Neural cell (in vitro differentiated cells): Measurements from ENCODE around the gene CNTN4. TPM values are rescaled to one million over a fixed set of nuclear protein-coding genes. Genes with fewer than 3 reads are reported as not detected.

Source experiments
- H2AFZ ChIP-seq: fragments of 200-600, 300-800 bp; sonication (generic), shearing (Covaris generic); 2 replicates; pipeline ENCODE4 v1.6.0; 2014; ENCODE audit warnings: low read depth, mild to moderate bottlenecking, antibody characterized with exemption, low read length, moderate library complexity
- H3F3A ChIP-seq: fragments of 200-600 bp; shearing (Covaris generic); 2 replicates; pipeline ENCODE4 v1.6.1; 2016; ENCODE audit warnings: mild to moderate bottlenecking, moderate library complexity, mixed read lengths, antibody characterized with exemption, low read length; ENCODE audit not compliant: insufficient read depth, poor library complexity, severe bottlenecking
- H3K27ac ChIP-seq: fragments of 200-600, 300-800 bp; sonication (generic), shearing (Covaris generic); 2 replicates; pipeline ENCODE4 v1.5.1; 2014; ENCODE audit warnings: mild to moderate bottlenecking, low read length, moderate library complexity
- H3K27me3 ChIP-seq: fragments of 300-800, 200-600 bp; sonication (generic), shearing (Covaris generic); 2 replicates; pipeline ENCODE4 v1.6.0; 2014; ENCODE audit warnings: mild to moderate bottlenecking, low read depth, low read length, moderate library complexity; ENCODE audit not compliant: insufficient read depth
- H3K36me3 ChIP-seq: fragments of 300-800, 200-600 bp; sonication (generic), shearing (Covaris generic); 2 replicates; pipeline ENCODE4 v1.5.1; 2014; ENCODE audit warnings: mild to moderate bottlenecking, antibody characterized with exemption, low read length, moderate library complexity; ENCODE audit not compliant: insufficient read depth
- H3K4me2 ChIP-seq: fragments of 300-800, 200-600 bp; sonication (generic), shearing (Covaris generic); 2 replicates; pipeline ENCODE4 v1.6.0; 2014; ENCODE audit warnings: mild to moderate bottlenecking, low read length
- H3K4me3 ChIP-seq: fragments of 300-800, 200-600 bp; sonication (generic), shearing (Covaris generic); 2 replicates; pipeline ENCODE4 v1.5.1; 2014; ENCODE audit warnings: mild to moderate bottlenecking, low read length, moderate library complexity
- H3K79me2 ChIP-seq: fragments of 200-600 bp; shearing (Covaris generic); replicated peaks from 2 replicates; pipeline ENCODE4 v1.6.0; 2014; ENCODE audit warnings: mild to moderate bottlenecking, low read length, moderate library complexity; ENCODE audit not compliant: insufficient read depth
- H3K9ac ChIP-seq: fragments of 300-800, 200-600 bp; sonication (generic), shearing (Covaris generic); 2 replicates; pipeline ENCODE4 v1.6.1; 2016; ENCODE audit warnings: mild to moderate bottlenecking, low read length, mixed read lengths
- H3K9me2 ChIP-seq: fragments of 200-600 bp; shearing (Covaris generic); 2 replicates; pipeline ENCODE4 v1.6.1; 2016; ENCODE audit warnings: mild to moderate bottlenecking, low read length, mixed read lengths; ENCODE audit not compliant: insufficient read depth
- H3K9me3 ChIP-seq: fragments of 200-600, 300-800 bp; sonication (generic), shearing (Covaris generic); 2 replicates; pipeline ENCODE4 v1.6.1; 2016; ENCODE audit warnings: mild to moderate bottlenecking, mixed run types, low read length, moderate library complexity, mixed read lengths
- H4K20me1 ChIP-seq: fragments of 200-600 bp; shearing (Covaris generic); 2 replicates; pipeline ENCODE4 v1.6.1; 2016; ENCODE audit warnings: mild to moderate bottlenecking, mixed run types; ENCODE audit not compliant: insufficient read depth
- EP300 ChIP-seq: fragments of 450-650 bp; conservative IDR thresholded peaks from 2 replicates; pipeline ENCODE4 v1.6.1; 2014; ENCODE audit warnings: antibody characterized with exemption, mild to moderate bottlenecking, moderate library complexity; ENCODE audit not compliant: poor library complexity, severe bottlenecking
- EZH2 ChIP-seq: fragments of 200-600, 300-800 bp; shearing (Covaris generic), sonication (generic); IDR thresholded peaks from 2 replicates; pipeline ENCODE4 v1.6.1; 2014; ENCODE audit warnings: antibody characterized with exemption, low read length, borderline replicate concordance, mild to moderate bottlenecking; ENCODE audit not compliant: insufficient read depth, poor library complexity, severe bottlenecking
- MXI1 ChIP-seq: fragments of 450-650 bp; conservative IDR thresholded peaks from 2 replicates; pipeline ENCODE4 v1.6.1; 2014; ENCODE audit warnings: antibody characterized with exemption, mild to moderate bottlenecking; ENCODE audit not compliant: poor library complexity, severe bottlenecking
- POLR2AphosphoS5 ChIP-seq: IDR thresholded peaks from 2 replicates; pipeline ENCODE4 v1.6.1; 2012
- RAD21 ChIP-seq: fragments of 450-650 bp; conservative IDR thresholded peaks from 2 replicates; pipeline ENCODE4 v1.6.1; 2014; ENCODE audit warnings: antibody characterized with exemption, mild to moderate bottlenecking, moderate library complexity
- SMC3 ChIP-seq: fragments of 450-650 bp; conservative IDR thresholded peaks from 2 replicates; pipeline ENCODE4 v1.6.1; 2014; ENCODE audit warnings: antibody characterized with exemption, mild to moderate bottlenecking, moderate library complexity; ENCODE audit not compliant: poor library complexity
- TAF1 ChIP-seq: IDR thresholded peaks from 2 replicates; pipeline ENCODE4 v1.6.1; 2012; ENCODE audit warnings: low read depth
- polyA plus RNA-seq: library from polyadenylated mRNA; depleted of rRNA; stranded (reverse); fragments of >200 nt; gene quantifications from 2 replicates; pipeline ENCODE4 v1.2.3, GENCODE V29; 2014
- TF ChIP-seq, protein P1 (sequence below): IDR thresholded peaks from 2 replicates; pipeline ENCODE4 v1.6.1; 2012; ENCODE audit warnings: borderline replicate concordance
- TF ChIP-seq, protein P2 (sequence below): fragments of 450-650 bp; IDR thresholded peaks from 2 replicates; pipeline ENCODE4 v1.5.1; 2014; ENCODE audit warnings: antibody characterized with exemption, mild to moderate bottlenecking, moderate library complexity; ENCODE audit not compliant: poor library complexity, severe bottlenecking

The CNTN4 gene
- polyA plus RNA-seq, 1 donor from 2014 or later, result 10.6 TPM

DNA sequence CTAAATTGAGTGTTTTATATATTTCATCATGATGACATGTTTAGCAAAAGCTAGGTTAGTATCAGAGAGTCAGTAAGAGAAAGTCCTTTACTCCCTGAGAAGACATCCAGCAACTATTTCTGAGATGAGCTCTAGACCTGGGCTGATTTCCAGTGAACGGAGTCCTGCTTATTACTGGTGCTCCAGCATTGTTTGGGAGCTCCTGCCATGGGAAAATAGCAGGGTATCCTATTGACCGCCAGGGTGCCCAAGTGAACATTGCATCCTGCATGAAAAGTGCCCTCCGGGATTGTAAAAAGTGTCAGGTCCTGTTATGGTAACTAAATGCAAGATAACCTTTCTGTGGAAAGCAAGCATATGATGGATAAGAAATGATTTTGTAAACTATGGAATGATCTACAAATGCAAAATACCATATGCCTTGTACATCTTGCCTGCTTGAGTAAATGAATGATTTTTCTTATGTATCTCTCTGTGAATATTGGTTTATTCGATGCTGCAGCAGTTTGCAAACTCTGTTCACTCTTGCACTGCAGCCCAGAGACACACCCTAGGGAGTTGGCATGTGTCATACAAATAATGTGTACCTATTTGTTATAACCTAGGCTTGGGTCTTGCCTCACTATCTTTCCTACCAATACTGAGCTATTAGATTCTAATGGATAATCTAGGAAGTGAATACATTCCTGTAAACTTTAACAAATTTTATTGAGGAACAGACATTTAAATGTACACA, 914.8 kb downstream of the CNTN4 start:
- no peaks in the 10 kb centered on the region for H3K9me2 ChIP-seq
- H3K4me2 ChIP-seq, result no peak overlapping the region
- H3K27me3 ChIP-seq, result no peaks in the 10 kb centered on the region
- H2AFZ ChIP-seq, result no peak overlapping the region
- H3K79me2 ChIP-seq, result no peaks in the 10 kb centered on the region
- H3K36me3 ChIP-seq, result no peaks in the 10 kb centered on the region
- no peak overlapping the region for H3K9ac ChIP-seq
- TF ChIP-seq, protein P1, sequence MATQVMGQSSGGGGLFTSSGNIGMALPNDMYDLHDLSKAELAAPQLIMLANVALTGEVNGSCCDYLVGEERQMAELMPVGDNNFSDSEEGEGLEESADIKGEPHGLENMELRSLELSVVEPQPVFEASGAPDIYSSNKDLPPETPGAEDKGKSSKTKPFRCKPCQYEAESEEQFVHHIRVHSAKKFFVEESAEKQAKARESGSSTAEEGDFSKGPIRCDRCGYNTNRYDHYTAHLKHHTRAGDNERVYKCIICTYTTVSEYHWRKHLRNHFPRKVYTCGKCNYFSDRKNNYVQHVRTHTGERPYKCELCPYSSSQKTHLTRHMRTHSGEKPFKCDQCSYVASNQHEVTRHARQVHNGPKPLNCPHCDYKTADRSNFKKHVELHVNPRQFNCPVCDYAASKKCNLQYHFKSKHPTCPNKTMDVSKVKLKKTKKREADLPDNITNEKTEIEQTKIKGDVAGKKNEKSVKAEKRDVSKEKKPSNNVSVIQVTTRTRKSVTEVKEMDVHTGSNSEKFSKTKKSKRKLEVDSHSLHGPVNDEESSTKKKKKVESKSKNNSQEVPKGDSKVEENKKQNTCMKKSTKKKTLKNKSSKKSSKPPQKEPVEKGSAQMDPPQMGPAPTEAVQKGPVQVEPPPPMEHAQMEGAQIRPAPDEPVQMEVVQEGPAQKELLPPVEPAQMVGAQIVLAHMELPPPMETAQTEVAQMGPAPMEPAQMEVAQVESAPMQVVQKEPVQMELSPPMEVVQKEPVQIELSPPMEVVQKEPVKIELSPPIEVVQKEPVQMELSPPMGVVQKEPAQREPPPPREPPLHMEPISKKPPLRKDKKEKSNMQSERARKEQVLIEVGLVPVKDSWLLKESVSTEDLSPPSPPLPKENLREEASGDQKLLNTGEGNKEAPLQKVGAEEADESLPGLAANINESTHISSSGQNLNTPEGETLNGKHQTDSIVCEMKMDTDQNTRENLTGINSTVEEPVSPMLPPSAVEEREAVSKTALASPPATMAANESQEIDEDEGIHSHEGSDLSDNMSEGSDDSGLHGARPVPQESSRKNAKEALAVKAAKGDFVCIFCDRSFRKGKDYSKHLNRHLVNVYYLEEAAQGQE, result no peak
- TF ChIP-seq, protein P2, sequence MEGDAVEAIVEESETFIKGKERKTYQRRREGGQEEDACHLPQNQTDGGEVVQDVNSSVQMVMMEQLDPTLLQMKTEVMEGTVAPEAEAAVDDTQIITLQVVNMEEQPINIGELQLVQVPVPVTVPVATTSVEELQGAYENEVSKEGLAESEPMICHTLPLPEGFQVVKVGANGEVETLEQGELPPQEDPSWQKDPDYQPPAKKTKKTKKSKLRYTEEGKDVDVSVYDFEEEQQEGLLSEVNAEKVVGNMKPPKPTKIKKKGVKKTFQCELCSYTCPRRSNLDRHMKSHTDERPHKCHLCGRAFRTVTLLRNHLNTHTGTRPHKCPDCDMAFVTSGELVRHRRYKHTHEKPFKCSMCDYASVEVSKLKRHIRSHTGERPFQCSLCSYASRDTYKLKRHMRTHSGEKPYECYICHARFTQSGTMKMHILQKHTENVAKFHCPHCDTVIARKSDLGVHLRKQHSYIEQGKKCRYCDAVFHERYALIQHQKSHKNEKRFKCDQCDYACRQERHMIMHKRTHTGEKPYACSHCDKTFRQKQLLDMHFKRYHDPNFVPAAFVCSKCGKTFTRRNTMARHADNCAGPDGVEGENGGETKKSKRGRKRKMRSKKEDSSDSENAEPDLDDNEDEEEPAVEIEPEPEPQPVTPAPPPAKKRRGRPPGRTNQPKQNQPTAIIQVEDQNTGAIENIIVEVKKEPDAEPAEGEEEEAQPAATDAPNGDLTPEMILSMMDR, result no peak
- no peak for TF ChIP-seq EP300
- TF ChIP-seq RAD21, result no peak
- TF ChIP-seq POLR2AphosphoS5, result no peak
- no peak for TF ChIP-seq TAF1
- TF ChIP-seq MXI1, result no peak
- no peak for TF ChIP-seq SMC3
- TF ChIP-seq EZH2, result no peak
- no peaks in the 10 kb centered on the region for H4K20me1 ChIP-seq
- no peaks in the 10 kb centered on the region for H3K9me3 ChIP-seq
- no peak overlapping the region for H3K27ac ChIP-seq
- H3F3A ChIP-seq, result no peaks in the 10 kb centered on the region
- H3K4me3 ChIP-seq, result no peak overlapping the region

DNA sequence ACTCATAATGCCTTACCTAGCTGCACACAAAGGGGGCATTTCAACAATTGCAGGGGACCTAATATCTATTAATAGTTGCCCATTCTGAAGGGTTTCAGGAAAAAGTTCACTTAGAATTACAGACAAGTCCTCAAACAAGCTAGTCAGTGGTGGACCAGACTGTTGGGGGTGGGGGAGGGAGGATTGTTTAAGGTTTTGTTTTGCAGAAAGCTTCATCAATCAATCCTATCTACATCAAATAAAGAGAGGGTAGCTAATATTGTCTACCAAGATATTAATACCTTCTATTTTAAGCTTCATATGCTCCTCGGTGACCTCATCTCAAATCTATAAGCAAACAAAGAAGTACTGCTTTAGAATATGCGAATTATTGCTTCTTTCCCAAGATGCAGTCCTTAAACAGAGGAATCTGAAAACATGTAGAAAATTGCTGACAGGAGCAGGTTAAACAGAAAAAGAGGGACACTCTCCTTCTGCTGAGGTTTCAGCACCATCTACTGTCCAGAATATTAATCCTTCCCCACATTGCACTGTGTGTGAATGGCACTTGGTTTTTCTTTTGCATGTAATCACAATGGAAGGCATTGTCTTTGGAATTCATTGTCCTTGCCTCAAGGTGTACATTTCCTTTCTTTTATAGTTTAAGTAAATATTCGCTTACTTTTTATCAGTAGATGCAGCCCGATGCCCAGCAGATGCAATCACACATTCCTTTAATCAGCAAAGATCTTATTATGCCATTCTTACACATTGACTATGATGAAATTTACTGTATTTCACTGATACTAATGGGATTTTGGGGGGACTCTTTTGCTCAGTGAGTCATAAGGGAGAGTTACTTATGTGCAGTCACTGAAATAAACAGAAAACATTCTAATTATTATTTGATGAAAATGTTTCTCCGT, 916.8 kb downstream of the CNTN4 start:
- no peaks in the 10 kb centered on the region for H3K79me2 ChIP-seq
- no peaks in the 10 kb centered on the region for H3F3A ChIP-seq
- no peaks in the 10 kb centered on the region for H4K20me1 ChIP-seq
- H3K9me3 ChIP-seq, result no peaks in the 10 kb centered on the region
- no peaks in the 10 kb centered on the region for H3K27me3 ChIP-seq
- TF ChIP-seq EZH2, result no peak
- TF ChIP-seq MXI1, result no peak
- peak; percentile 61 for TF ChIP-seq EP300
- TF ChIP-seq, protein P2, result peak; percentile 94
- peak; percentile 98 for TF ChIP-seq RAD21
- TF ChIP-seq POLR2AphosphoS5, result no peak
- TF ChIP-seq TAF1, result no peak
- peak; percentile 92 for TF ChIP-seq SMC3
- TF ChIP-seq, protein P1, result no peak
- no peak overlapping the region for H3K4me3 ChIP-seq
- H3K27ac ChIP-seq, result peak overlapping the region; percentile 20
- H2AFZ ChIP-seq, result peak overlapping the region; percentile 5
- H3K9ac ChIP-seq, result peak overlapping the region; percentile 27
- H3K9me2 ChIP-seq, result no peaks in the 10 kb centered on the region
- no peaks in the 10 kb centered on the region for H3K36me3 ChIP-seq
- peak overlapping the region; percentile 7 for H3K4me2 ChIP-seq
